GM19395 (cell line): ENCODE data around the gene GRM2.

Experiments used
- ATAC-seq: cut with Tn5 transposase; IDR thresholded peaks from one replicate; pipeline ENCODE4 v1.9.1; 2021; ENCODE audit warnings: mild to moderate bottlenecking, moderate library complexity; ENCODE audit not compliant: unreplicated experiment

GRM2 gene

GRCh38 chr3:51680196-51680595 is 26.7 kb upstream of the GRM2 start:
- ATAC-seq: no peak

GRCh38 chr3:51680663-51681230 is 26.1 kb upstream of the GRM2 start:
- no peak for ATAC-seq

DNA sequence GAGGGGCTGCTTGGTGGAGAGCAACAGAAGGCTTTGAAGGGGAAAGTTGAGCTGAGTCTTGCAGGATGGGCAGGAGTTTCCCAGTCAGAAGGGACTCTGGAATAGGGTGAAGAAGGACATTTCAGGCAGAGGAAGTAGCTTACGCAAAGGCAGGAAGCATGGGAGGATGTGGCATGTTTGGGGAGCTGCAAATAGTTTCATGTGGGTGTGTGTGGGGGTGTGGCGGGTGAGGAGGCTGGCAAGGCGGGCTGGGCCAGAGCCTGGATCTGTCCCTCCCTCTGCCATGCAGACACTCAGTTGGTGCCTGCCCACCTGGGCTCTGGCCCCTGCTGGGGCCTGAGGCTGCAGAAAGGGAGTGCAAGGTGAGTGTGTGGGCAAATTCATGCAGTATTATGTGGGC is 25.4 kb upstream of the GRM2 start:
- peak; percentile 40 for ATAC-seq

DNA sequence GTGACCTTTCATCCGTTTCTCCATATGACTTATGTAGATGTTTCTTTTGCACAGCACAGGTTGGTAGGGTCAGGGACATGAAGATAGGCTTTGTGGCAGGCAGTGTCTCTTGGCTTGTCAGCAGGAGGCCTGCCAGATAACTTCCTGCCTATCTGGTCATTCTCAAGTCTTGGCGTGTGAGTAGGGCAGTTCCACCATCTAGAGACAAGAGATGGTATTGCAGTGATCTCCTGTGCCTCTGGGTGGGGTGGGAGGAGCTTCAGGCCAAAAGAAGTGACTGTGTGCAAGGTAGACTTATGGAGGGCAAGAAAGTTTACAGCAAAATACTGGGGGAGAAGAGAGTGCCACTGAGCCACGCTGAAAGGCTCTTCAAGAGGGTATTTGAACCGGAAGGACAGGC is 24.8 kb upstream of the GRM2 start:
- peak; percentile 88 for ATAC-seq

DNA sequence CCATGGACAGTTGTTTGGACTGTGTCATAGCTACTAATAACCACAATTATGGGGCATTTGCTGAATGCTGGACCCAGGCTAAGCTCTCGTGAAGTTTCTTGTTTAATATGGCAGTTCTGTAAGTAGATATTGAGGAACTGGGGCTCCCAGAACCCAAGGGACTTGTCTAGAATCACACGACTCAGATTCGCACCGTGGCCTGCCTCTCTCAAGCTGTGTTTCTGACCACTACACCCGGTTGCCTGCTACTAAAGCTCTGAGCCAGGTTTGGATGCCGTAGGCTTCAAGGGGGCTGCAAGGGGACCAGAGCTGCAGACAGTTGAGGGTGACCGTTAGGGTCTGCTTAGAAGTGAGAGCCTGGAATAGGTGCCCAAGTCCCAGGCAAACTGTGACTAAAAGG is 24.3 kb upstream of the GRM2 start:
- ATAC-seq: no peak

GRCh38 chr3:51683566-51683965 is 23.3 kb upstream of the GRM2 start:
- ATAC-seq: no peak

DNA sequence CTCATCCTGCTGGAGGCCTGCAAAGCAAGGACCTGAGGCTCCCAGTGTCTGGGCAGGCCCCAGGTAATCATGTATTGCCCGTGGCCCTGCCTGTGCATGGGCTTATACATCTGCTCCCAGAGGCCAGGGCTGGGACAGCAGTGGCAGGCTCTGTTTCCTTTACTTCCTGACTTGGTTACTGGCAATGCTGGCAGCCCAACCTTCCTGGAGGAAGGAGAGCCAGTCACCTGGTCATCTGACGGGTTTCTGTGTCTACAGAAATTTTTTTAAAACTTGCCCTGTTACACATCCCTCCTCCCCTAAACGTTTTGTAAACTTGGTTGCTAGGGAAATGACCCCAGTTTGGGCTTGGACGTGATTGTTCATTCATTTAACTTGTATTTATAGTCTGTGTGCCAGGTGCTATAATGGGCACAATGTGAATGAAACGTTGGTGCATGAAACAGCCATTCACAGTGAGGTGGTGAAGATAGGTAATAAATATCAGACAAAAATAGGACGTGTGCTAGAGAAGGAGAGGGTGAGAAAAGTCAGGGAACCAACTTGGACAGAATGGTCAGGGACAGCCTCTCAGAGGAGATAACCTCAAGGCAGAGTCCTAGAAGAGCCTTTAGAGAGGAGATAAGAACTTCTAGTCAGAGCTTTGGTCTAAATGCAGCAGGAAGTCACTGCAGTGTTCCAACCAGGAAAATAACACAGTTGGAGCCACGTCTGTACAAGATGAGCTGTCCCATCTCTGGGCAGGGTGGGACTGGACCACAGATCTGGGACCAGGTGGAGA is 21.7 kb upstream of the GRM2 start:
- ATAC-seq: no peak

DNA sequence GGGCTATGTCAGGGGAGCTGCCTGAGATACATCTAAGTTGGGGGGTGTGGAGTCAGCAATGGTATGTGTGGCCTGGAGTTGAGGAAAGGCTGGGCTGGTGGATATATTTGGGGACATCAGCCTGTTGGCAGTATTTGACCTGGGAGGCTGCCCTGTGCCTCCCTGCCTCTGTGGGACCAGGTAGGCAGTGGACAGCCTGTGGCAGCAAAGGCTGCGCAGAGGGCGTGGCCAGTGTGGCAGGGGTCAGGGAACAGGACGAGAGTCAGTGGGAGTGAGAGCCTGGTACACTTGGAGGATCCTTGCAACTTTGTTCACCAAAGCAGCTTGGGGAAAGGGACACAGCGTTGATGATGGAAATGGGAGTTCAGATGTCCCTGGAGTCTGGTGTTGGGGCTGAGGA is 20.8 kb upstream of the GRM2 start:
- no peak for ATAC-seq

GRCh38 chr3:51686512-51687215 is 20.2 kb upstream of the GRM2 start:
- no peak for ATAC-seq

GRCh38 chr3:51687431-51688205 is 19.2 kb upstream of the GRM2 start:
- ATAC-seq: no peak

DNA sequence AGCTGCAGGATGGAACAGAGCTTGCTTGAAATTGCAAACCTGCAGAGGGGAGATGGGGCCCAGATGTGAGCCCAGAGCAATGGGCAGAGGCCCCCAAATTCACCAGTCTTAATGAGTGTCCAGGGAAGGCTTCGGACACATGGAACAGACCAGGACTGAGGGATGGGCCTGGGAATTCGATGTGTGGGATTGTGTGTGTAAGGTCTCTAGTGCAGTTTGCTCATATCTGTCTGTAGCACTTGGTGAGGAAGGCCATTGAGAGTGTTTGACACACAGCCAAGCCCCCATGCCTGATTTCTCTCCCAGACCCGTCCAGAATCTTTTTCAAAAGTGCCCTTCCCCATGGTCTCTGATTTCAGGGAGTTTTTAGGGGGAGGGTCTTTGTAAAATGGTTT is 18.7 kb upstream of the GRM2 start:
- no peak for ATAC-seq

GRCh38 chr3:51691021-51691420 is 15.8 kb upstream of the GRM2 start:
- no peak for ATAC-seq

GRCh38 chr3:51691949-51692348 is 14.9 kb upstream of the GRM2 start:
- no peak for ATAC-seq

DNA sequence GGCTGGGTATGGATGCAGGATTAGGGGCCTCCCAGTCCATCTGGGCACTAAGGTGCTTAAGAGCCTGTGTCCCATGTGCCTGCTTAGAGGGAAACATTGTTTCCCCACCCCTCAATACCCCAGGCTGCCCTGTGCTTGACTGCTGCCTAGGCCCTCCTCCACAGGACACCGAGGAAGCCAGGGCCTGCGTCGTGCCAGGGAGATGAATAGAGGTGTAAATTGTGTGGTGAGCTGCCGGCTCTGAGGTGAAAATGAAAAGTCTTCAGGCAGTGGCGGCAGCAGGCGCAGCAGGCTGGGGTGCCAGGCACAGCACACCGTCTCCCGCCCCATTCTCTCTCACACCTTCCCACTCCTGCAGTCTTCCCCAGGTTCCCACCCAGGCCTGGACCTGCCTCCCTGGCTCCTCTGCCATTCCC is 13.9 kb upstream of the GRM2 start:
- no peak for ATAC-seq

DNA sequence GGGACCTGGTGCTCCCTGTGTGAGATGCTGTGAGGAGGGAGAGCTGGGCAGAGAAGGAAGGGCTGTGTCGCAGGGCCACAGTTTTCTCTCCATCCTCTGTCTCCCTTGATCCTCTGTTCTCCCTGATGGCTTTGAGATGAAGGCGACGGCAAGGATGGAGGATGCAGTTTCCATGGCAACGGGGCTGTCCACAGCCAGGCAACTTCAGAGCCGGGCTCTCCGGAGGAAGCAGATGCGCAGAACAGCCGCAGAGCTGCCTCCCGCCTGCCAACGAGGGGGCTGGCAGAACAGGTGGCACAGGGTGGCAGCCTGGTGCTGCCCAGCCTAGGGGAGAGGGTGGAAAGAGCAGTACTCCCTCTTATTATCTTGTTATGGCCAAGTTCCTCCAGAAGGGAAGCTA is 9.9 kb upstream of the GRM2 start:
- no peak for ATAC-seq

GRCh38 chr3:51698209-51698608 is 8.7 kb upstream of the GRM2 start:
- ATAC-seq: no peak

- ATAC-seq: no peak
These were observed 6.5 kb upstream of the GRM2 start for GRCh38 chr3:51700403-51700802.

- ATAC-seq: no peak
These were observed 4.7 kb upstream of the GRM2 start for GRCh38 chr3:51702156-51702555.

DNA sequence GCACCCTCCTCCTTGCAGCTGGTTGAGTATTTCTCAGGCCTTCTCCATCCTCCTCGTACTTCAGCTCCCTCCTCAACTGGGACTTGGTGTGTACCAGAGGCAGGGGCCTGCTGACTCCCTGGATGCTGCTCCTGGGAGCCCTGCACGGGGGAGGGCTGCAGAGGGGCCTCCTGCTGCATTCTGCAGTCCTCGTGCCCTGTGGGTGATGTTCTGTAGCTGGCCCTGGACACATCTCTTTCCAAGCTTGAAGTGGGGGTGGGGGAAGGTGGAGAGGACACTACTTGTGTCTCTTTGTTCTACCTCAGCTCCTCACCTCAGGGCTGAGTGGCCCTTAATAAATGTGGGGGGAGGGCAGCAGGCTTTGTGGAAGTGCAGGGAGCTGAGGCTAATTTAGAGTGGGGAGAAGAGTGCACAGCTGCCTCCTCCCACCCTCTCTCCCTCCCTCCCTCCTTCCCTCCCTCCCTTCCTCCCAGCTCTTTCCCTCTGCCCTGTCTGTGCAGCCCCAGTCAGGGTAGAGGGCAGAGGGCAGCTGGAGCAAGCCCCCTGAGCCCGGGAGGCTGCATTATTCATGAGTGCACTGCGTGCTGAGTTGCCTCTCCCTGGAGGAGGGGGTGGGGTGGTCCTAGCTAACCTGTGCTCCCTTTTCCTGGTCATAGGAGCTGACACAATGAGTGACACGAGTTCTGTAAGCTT is 3.7 kb upstream of the GRM2 start:
- no peak for ATAC-seq

DNA sequence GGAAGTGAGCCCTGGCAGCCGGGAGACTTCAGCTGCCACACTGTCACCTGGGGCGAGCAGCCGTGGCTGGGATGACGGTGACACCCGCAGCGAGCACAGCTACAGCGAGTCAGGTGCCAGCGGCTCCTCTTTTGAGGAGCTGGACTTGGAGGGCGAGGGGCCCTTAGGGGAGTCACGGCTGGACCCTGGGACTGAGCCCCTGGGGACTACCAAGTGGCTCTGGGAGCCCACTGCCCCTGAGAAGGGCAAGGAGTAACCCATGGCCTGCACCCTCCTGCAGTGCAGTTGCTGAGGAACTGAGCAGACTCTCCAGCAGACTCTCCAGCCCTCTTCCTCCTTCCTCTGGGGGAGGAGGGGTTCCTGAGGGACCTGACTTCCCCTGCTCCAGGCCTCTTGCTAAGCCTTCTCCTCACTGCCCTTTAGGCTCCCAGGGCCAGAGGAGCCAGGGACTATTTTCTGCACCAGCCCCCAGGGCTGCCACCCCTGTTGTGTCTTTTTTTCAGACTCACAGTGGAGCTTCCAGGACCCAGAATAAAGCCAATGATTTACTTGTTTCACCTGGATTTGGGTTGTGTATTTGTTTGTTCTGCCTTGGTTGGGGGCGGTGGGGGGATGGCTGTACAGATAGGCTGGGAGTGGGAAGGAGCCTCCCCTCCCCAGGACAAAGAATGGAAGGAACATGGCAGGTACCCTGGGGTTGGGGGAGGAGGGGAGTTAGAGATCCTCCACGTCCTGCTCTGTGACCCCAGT is 2.9 kb upstream of the GRM2 start:
- no peak for ATAC-seq
